ENCODE results near the gene MUS81. TPM values are rescaled to one million over a fixed set of nuclear protein-coding genes. Genes with fewer than 3 reads are reported as not detected.
A peak's percentile ranks its signal among the peaks of the same experiment; 100 is the strongest.

MUS81 gene
- 22.5 and 23.7 TPM in 2 replicates for total RNA-seq (2012; rRNA removed)
- 47.9 and 57.0 TPM in 2 replicates for polyA plus RNA-seq (2012; rRNA removed)
- polyA plus RNA-seq (2012; cell fraction: cytosol; rRNA removed) = 22.0 and 32.0 TPM in 2 replicates
- polyA plus RNA-seq (2012; cell fraction: nucleus; rRNA removed; ENCODE audit: low replicate concordance) = 224 and 393 TPM in 2 replicates
- Bru-seq, nascent RNA = percentile 71 among the genes with signal in this experiment
- percentile 61 among the genes with signal in this experiment for BruChase-seq, experiment 1, labeled RNA remaining after a 6-hour chase
- BruChase-seq, experiment 2, labeled RNA remaining after a 2-hour chase = percentile 58 among the genes with signal in this experiment
- long read RNA-seq, transcript MUS81-201 (16 exons, 2,392 nt) = major isoform, 25 of 52 reads
- long read RNA-seq, partial matches to known transcripts = 8 of 52 reads
- long read RNA-seq, other reads (novel, unspliced or antisense) = 19 of 52 reads

DNA sequence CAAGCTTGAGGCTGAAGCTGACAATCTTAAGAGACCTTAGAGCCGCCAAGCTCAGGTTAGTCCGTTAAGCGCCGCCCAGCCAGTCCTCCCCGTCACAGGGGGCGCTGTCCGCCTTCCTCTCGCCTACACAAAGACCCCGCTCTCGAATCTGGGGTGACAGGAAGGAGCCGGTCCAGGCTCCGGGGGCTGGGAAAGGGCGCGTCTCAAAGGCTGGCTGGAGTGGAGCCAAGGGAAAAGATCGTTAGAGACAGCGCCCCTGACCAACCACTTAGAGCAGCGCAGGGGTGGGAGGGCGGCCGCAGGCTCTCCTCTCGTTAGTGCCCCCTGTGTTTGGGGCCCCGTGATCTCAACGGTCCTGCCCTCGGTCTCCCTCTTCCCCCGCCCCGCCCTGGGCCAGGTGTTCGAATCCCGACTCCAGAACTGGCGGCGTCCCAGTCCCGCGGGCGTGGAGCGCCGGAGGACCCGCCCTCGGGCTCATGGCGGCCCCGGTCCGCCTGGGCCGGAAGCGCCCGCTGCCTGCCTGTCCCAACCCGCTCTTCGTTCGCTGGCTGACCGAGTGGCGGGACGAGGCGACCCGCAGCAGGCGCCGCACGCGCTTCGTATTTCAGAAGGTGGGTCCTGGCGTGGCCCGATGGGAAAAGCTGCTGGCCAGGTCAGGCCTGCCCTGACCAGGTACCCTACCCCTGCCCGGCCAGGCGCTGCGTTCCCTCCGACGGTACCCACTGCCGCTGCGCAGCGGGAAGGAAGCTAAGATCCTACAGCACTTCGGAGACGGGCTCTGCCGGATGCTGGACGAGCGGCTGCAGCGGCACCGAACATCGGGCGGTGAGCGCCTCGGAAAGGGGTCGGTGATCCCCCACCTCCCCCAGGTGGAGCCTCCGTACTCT, at the start of gene MUS81:
TSS of gene MUS81 (plus strand) at position 156 of the 887 bp plus-strand sequence. CDS start at position 477, 321 bp downstream.
- Histone ChIP-seq H3K56ac (ENCODE audit: extremely low read depth, insufficient read depth, low read length) (peak within 1 kb of the TSS; percentile 99), H2BK15ac (ENCODE audit: low read depth, low read length) (peak within 1 kb of the TSS; percentile 93; the same call in 2 of the 3 replicates), H2BK20ac (ENCODE audit: low read depth, low read length) (peak within 1 kb of the TSS; percentile 67), H3K27me3 (ENCODE audit: control insufficient read depth, insufficient read depth, low read length) (no peaks in the 10 kb centered on the region), H4K5ac (ENCODE audit: low read depth, low read length) (peak within 1 kb of the TSS; percentile 74), H3K14ac (replicated peaks; ENCODE audit: low read depth, low read length) (peak within 1 kb of the TSS; percentile 99), H4K20me1 (ENCODE audit: insufficient read depth, low read length) (peaks cover 39% of the 10 kb centered on the region), H3K9ac (ENCODE audit: low read depth, low read length) (peak within 1 kb of the TSS; percentile 96), H4K91ac (ENCODE audit: insufficient read depth, low read depth, low read length) (peak within 1 kb of the TSS; percentile 98), H3K23ac (ENCODE audit: low read depth, low read length) (peak within 1 kb of the TSS; percentile 98), H3K4me2 (ENCODE audit: low read depth, low read length) (peak within 1 kb of the TSS; percentile 89), H3K4me3 (ENCODE audit: insufficient read depth, low read depth, low read length) (peak within 1 kb of the TSS; percentile 95), H2AFZ (replicated peaks; ENCODE audit: low read length, poor library complexity) (peak within 1 kb of the TSS; percentile 93), H3K4me1 (ENCODE audit: control insufficient read depth, insufficient read depth, low read length) (peaks cover 11% of the 10 kb centered on the region), H3K79me1 (ENCODE audit: low read depth in 1 of 2, low read length in 2 of 2) (peaks cover 6 to 72% of the 10 kb centered on the region in 2 experiments; a peak in 3 of 4 replicates), H2BK5ac (ENCODE audit: low read depth, low read length, poor library complexity, severe bottlenecking) (peak within 1 kb of the TSS; percentile 90), H3K9me1 (ENCODE audit: insufficient read depth, low read length) (peaks cover 12% of the 10 kb centered on the region), H3K9me3 (ENCODE audit: control insufficient read depth, insufficient read depth, low read length) (no peaks in the 10 kb centered on the region), H2AK5ac (ENCODE audit: low read depth, low read length) (peak within 1 kb of the TSS; percentile 97), H3K36me3 (ENCODE audit: control insufficient read depth, insufficient read depth, low read length) (peaks cover 52% of the 10 kb centered on the region), H4K8ac (ENCODE audit: low read depth in 2 of 2, low read length in 2 of 2) (peak within 1 kb of the TSS; percentile 99), H2AK9ac (replicated peaks; ENCODE audit: low read depth, low read length, poor library complexity) (peak within 1 kb of the TSS; percentile 100), H3K18ac (ENCODE audit: low read depth, low read length) (peak within 1 kb of the TSS; percentile 80), H3K27ac (ENCODE audit: insufficient read depth, low read length) (peak within 1 kb of the TSS; percentile 97), H2BK120ac (ENCODE audit: low read depth, low read length) (peak within 1 kb of the TSS; percentile 93), H3K4ac (ENCODE audit: low read depth, low read length) (peak within 1 kb of the TSS; percentile 99)
- ChIA-PET CTCF (interaction anchor here (0.6 to 2.4 kb wide), 9 partner anchors 9 to 194 kb away, joined by 3 to 14 read pairs (median 5); partner anchors contain the start of gene FIBP), POLR2A (ENCODE audit: unreplicated experiment) (interaction anchor here (0.6 to 1.3 kb wide), 6 partner anchors 10 to 30 kb away, joined by 3 to 7 read pairs (median 4); partner anchors contain the start of gene CCDC85B)
- TF ChIP-seq POLR2A (IDR thresholded peaks at IDR 0.05; ENCODE audit: low read depth, low read length) (peak; percentile 62; the same call in 1 of the 2 replicates), RCOR1 (IDR thresholded peaks at IDR 0.05; ENCODE audit: insufficient replicate concordance, low read length) (no peak), RAD21 (IDR thresholded peaks at IDR 0.05; ENCODE audit: low read length) (no peak), FOS (IDR thresholded peaks at IDR 0.05; ENCODE audit: low read depth, low read length) (no peak), MAZ (IDR thresholded peaks at IDR 0.05; ENCODE audit: borderline replicate concordance, low read depth, low read length) (peak; percentile 93), MAFK (IDR thresholded peaks at IDR 0.05; ENCODE audit: low read depth, low read length) (no peak), CTCF (conservative IDR thresholded peaks at IDR 0.05; ENCODE audit: low read depth, low read length) (peak; percentile 91), CEBPB (IDR thresholded peaks at IDR 0.05; ENCODE audit: low read depth, low read length) (no peak), MXI1 (IDR thresholded peaks at IDR 0.05; ENCODE audit: borderline replicate concordance, low read depth, low read length) (peak; percentile 18; the same call in 1 of the 2 replicates)
- WGBS, 2 experiments (ENCODE audit: extremely low coverage in 2 of 2, insufficient read length in 1 of 2) = 0% methylated on average over 33 of the region's 78 CpGs; no CpG with 5 or more reads in 1 of the 2 experiments
- BruUV-seq (replicated peaks) = TSS peak; percentile 24
- DNase-seq = peak; percentile 97
- intact Hi-C loops (cut with micrococcal nuclease) = no loop called here
- dilution Hi-C loops (cut with HindIII; ENCODE audit: low sequenced_read_pairs, unreplicated experiment) = no loop called here
- peak; percentile 30 for ATAC-seq (ENCODE audit: low read depth)
- in situ Hi-C loops (cut with MboI; ENCODE audit: low sequenced_read_pairs) = no loop called here

Data from IMR-90 (cell line).